MCF 10A (cell line): ENCODE results near the gene IL31RA. TPM values are rescaled to one million over a fixed set of nuclear protein-coding genes. Genes with fewer than 3 reads are reported as not detected.

ENCODE experiments used
- BruUV-seq: library from RNA; stranded (reverse); fragments of 400-500 nt; replicated peaks from 2 replicates; lab custom pipeline; 2021; lab: Mats Ljungman, UMichigan
- CTCF ChIA-PET: fragments of 300-600 bp; sonication (Branson Sonifier 250); formaldehyde crosslinking; extraction: SDS; loops from one replicate; lab custom pipeline; 2021; ENCODE audit warnings: antibody characterized with exemption, inconsistent platforms; lab: Yijun Ruan, JAX
- POLR2A ChIA-PET: fragments of 300-600, 350-650 bp; sonication (Branson Sonifier 250); formaldehyde crosslinking; extraction: SDS; loops from one replicate; lab custom pipeline; 2020; ENCODE audit warnings: antibody characterized with exemption, inconsistent platforms; lab: Yijun Ruan, JAX
- DNase-seq: peaks from one replicate; pipeline ENCODE4 v3.0.0-alpha.2; 2018; ENCODE audit not compliant: unreplicated experiment
- H3K27ac Mint-ChIP-seq: one replicate; pipeline ENCODE4 v1.8.0; 2022; ENCODE audit warnings: mild to moderate bottlenecking, low read depth, mixed read lengths; ENCODE audit not compliant: unreplicated experiment
- H3K27me3 Mint-ChIP-seq: one replicate; pipeline ENCODE4 v1.8.0; 2022; ENCODE audit warnings: mixed read lengths; ENCODE audit not compliant: insufficient read depth, unreplicated experiment
- H3K36me3 Mint-ChIP-seq: one replicate; pipeline ENCODE4 v1.8.0; 2022; ENCODE audit warnings: mild to moderate bottlenecking, moderate library complexity, mixed read lengths; ENCODE audit not compliant: insufficient read depth, unreplicated experiment
- H3K4me1 Mint-ChIP-seq: one replicate; pipeline ENCODE4 v1.8.0; 2022; ENCODE audit warnings: mixed read lengths; ENCODE audit not compliant: insufficient read depth, unreplicated experiment
- H3K4me3 Mint-ChIP-seq: one replicate; pipeline ENCODE4 v1.8.0; 2022; ENCODE audit warnings: mild to moderate bottlenecking, moderate library complexity, mixed read lengths; ENCODE audit not compliant: unreplicated experiment
- H3K9me3 Mint-ChIP-seq: one replicate; pipeline ENCODE4 v1.8.0; 2022; ENCODE audit warnings: mixed read lengths; ENCODE audit not compliant: unreplicated experiment
- CTCF ChIP-seq: fragments of 200-600 bp; IDR thresholded peaks from one replicate; pipeline ENCODE4 v1.8.0; 2022; ENCODE audit warnings: antibody characterized with exemption, mild to moderate bottlenecking; ENCODE audit not compliant: unreplicated experiment
- intact Hi-C: fragments of 100-400 bp; cut with micrococcal nuclease; formaldehyde crosslinking; loops from 2 replicates; pipeline ENCODE4 v1.14.1; 2022
- total RNA-seq: library from RNA; stranded (reverse); gene quantifications from 2 replicates; pipeline ENCODE4 v1.2.3, GENCODE V29; 2022

IL31RA gene
- total RNA-seq, 1 experiment from 2014 or later: 6.4 TPM

- DNase-seq: no peak
- Mint-ChIP-seq H3K36me3 (no peaks in the 10 kb centered on the region), H3K27me3 (no peaks in the 10 kb centered on the region), H3K9me3 (no peaks in the 10 kb centered on the region), H3K27ac (no peak overlapping the region), H3K4me1 (no peaks in the 10 kb centered on the region), H3K4me3 (no peak overlapping the region)
- no TSS peak for BruUV-seq
- TF ChIP-seq CTCF: no peak
- CTCF ChIA-PET: no interaction called here
- intact Hi-C loops: no loop called here
- POLR2A ChIA-PET: interaction anchor here (0.6 kb wide), 1 partner anchor 400 kb away, joined by 9 read pairs; no protein-coding TSS in a partner anchor
Observed at GRCh38 chr5:55841976-55842375, 9.2 kb upstream of the IL31RA start.

GRCh38 chr5:55847837-55848236, 3.3 kb upstream of the IL31RA start:
- POLR2A ChIA-PET: no interaction called here
- TF ChIP-seq CTCF: no peak
- intact Hi-C loops: no loop called here
- DNase-seq: peak; percentile 64
- no peaks in the 10 kb centered on the region for H3K9me3 Mint-ChIP-seq
- H3K27me3 Mint-ChIP-seq: no peaks in the 10 kb centered on the region
- H3K36me3 Mint-ChIP-seq: no peaks in the 10 kb centered on the region
- H3K4me3 Mint-ChIP-seq: no peak overlapping the region
- peaks cover 27% of the 10 kb centered on the region for H3K4me1 Mint-ChIP-seq
- CTCF ChIA-PET: no interaction called here
- peak overlapping the region; percentile 35 for H3K27ac Mint-ChIP-seq
- no TSS peak for BruUV-seq

GRCh38 chr5:55848783-55849182, 2.4 kb upstream of the IL31RA start:
- POLR2A ChIA-PET: interaction anchor here (1.0 kb wide), 1 partner anchor 23 kb away, joined by 3 read pairs; no protein-coding TSS in a partner anchor
- no TSS peak for BruUV-seq
- H3K4me3 Mint-ChIP-seq: no peak overlapping the region
- H3K9me3 Mint-ChIP-seq: no peaks in the 10 kb centered on the region
- no peak for DNase-seq
- H3K27ac Mint-ChIP-seq: peak overlapping the region; percentile 35
- H3K27me3 Mint-ChIP-seq: no peaks in the 10 kb centered on the region
- H3K36me3 Mint-ChIP-seq: no peaks in the 10 kb centered on the region
- peaks cover 36% of the 10 kb centered on the region for H3K4me1 Mint-ChIP-seq
- TF ChIP-seq CTCF: no peak
- intact Hi-C loops: no loop called here
- CTCF ChIA-PET: no interaction called here

- H3K9me3 Mint-ChIP-seq: no peaks in the 10 kb centered on the region
- peak overlapping the region; percentile 75 for H3K4me3 Mint-ChIP-seq
- POLR2A ChIA-PET: interaction anchor here (0.6 to 4.0 kb wide), 13 partner anchors 11 to 619 kb away, joined by 3 to 26 read pairs (median 6); partner anchors contain the start of genes DHX29 and MTREX
- peak overlapping the region; percentile 98 for H3K27ac Mint-ChIP-seq
- DNase-seq: no peak
- no peaks in the 10 kb centered on the region for H3K36me3 Mint-ChIP-seq
- no peak for TF ChIP-seq CTCF
- CTCF ChIA-PET: interaction anchor here (0.7 to 1.8 kb wide), 4 partner anchors 84 to 138 kb away, joined by 3 to 4 read pairs (median 4); no protein-coding TSS in a partner anchor
- no peaks in the 10 kb centered on the region for H3K27me3 Mint-ChIP-seq
- intact Hi-C loops: loop anchor here (2.0 kb wide), 1 partner anchor 139 kb away; the partner anchor contains the start of gene SLC38A9
- peaks cover 37% of the 10 kb centered on the region for H3K4me1 Mint-ChIP-seq
- TSS peak; percentile 67 for BruUV-seq
Observed at GRCh38 chr5:55851675-55851979, 470 bp downstream of the IL31RA start.
